Ishikawa (cell line): ENCODE measurements around the gene LIMK1.

Experiments used
- CEBPB ChIP-seq: IDR thresholded peaks from 2 replicates; pipeline ENCODE4 v1.6.1; 2012
- EGR1 ChIP-seq: IDR thresholded peaks from 2 replicates; pipeline ENCODE4 v1.6.1; 2012
- EP300 ChIP-seq: IDR thresholded peaks from 2 replicates; pipeline ENCODE4 v1.6.1; 2012; ENCODE audit warnings: borderline replicate concordance
- RAD21 ChIP-seq: IDR thresholded peaks from 2 replicates; pipeline ENCODE4 v1.6.1; 2012; ENCODE audit warnings: low read depth
- TAF1 ChIP-seq: IDR thresholded peaks from 2 replicates; pipeline ENCODE4 v1.6.1; 2012; ENCODE audit warnings: low read depth, mild to moderate bottlenecking
- TCF12 ChIP-seq: IDR thresholded peaks from 2 replicates; pipeline ENCODE4 v1.6.1; 2012; ENCODE audit warnings: low read depth
- YY1 ChIP-seq: IDR thresholded peaks from 2 replicates; pipeline ENCODE4 v1.6.1; 2012; ENCODE audit warnings: low read depth
- ZBTB7A ChIP-seq: IDR thresholded peaks from 2 replicates; pipeline ENCODE4 v1.6.1; 2012; ENCODE audit warnings: low read depth
- TF ChIP-seq, protein P1 (sequence below): IDR thresholded peaks from 2 replicates; pipeline ENCODE4 v1.6.1; 2012; ENCODE audit warnings: low read depth, mild to moderate bottlenecking

- TF ChIP-seq TCF12, result no peak
- TF ChIP-seq, protein P1, sequence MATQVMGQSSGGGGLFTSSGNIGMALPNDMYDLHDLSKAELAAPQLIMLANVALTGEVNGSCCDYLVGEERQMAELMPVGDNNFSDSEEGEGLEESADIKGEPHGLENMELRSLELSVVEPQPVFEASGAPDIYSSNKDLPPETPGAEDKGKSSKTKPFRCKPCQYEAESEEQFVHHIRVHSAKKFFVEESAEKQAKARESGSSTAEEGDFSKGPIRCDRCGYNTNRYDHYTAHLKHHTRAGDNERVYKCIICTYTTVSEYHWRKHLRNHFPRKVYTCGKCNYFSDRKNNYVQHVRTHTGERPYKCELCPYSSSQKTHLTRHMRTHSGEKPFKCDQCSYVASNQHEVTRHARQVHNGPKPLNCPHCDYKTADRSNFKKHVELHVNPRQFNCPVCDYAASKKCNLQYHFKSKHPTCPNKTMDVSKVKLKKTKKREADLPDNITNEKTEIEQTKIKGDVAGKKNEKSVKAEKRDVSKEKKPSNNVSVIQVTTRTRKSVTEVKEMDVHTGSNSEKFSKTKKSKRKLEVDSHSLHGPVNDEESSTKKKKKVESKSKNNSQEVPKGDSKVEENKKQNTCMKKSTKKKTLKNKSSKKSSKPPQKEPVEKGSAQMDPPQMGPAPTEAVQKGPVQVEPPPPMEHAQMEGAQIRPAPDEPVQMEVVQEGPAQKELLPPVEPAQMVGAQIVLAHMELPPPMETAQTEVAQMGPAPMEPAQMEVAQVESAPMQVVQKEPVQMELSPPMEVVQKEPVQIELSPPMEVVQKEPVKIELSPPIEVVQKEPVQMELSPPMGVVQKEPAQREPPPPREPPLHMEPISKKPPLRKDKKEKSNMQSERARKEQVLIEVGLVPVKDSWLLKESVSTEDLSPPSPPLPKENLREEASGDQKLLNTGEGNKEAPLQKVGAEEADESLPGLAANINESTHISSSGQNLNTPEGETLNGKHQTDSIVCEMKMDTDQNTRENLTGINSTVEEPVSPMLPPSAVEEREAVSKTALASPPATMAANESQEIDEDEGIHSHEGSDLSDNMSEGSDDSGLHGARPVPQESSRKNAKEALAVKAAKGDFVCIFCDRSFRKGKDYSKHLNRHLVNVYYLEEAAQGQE, result no peak
- no peak for TF ChIP-seq CEBPB
- no peak for TF ChIP-seq ZBTB7A
- TF ChIP-seq EP300, result no peak
- no peak for TF ChIP-seq EGR1
- TF ChIP-seq RAD21, result no peak
- TF ChIP-seq TAF1, result no peak
- TF ChIP-seq YY1, result no peak
Observed at GRCh38 chr7:74074770-74075169, 8.8 kb upstream of the LIMK1 start.
